GM18520 (cell line): ENCODE measurements around the gene SLC2A1.

ENCODE experiments used
- ATAC-seq: cut with Tn5 transposase; IDR thresholded peaks from one replicate; pipeline ENCODE4 v1.9.1; 2021; ENCODE audit not compliant: unreplicated experiment

SLC2A1 gene

GRCh38 chr1:42960566-42961311 lies 2.1 kb upstream of the SLC2A1 start:
- ATAC-seq, result no peak

GRCh38 chr1:42960122-42960390 lies 1.4 kb upstream of the SLC2A1 start:
- no peak for ATAC-seq

DNA sequence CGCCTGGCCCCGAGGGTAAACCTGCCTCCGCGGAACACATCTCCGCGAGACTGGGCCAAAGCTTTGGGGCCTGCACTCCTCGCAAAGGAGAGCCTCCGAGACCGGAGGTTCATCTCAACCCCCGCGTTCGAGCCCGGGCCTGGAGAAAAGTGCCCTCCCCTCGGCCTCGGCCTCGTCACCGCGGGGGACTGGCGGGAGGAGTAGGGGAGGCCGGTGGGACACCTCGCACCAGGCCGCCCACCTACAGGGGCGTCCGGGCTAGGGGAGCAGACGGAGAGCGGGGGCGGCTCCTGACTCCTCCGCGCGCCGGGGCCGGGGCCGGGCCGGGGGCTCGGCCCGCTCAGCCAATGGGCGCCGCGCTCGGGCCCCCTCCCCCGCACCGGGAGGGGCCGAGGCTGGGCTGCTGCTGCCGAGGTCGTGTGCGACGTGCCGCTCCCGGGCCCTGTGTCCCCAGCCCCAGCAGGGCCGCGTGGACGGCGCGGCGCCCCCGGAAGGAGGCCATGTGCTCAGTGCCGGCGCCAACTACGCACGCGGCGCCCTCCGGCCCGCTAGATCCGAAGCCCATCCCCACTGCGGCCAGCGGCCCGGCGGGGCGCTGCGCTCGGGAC lies 684 bp downstream of the SLC2A1 start:
- ATAC-seq, result peak; percentile 39

DNA sequence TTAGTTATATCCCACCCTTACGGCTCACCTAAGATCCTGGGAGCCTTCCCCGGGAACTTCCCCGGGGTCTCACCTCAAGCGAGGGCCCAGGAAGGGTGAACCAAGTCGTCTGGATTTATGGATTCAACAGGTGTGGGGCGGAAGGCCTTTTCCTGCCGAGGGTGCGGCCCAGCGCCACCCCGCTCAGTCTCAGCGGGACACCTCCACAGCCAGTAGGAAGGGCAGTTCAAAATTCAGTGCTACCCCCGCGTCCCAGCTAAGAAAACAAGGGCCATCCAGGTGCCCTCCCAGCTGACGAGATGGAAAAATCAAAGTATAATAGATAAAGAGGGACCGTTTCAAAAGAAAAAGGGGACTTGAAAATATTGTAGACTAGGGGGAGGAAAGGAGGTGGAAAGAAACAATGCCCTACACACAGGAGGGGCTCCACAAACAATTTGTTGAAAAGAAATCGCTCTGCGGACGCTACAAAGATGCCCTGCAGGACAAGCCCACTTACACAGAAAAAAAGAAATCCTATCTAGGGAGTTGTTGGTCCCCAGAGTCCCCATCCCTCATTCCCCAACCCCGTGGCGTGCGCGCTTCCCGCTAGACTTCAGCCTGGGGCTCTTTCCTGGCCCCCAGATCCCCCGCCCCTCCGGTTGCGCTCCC lies 1.3 kb downstream of the SLC2A1 start:
- no peak for ATAC-seq

DNA sequence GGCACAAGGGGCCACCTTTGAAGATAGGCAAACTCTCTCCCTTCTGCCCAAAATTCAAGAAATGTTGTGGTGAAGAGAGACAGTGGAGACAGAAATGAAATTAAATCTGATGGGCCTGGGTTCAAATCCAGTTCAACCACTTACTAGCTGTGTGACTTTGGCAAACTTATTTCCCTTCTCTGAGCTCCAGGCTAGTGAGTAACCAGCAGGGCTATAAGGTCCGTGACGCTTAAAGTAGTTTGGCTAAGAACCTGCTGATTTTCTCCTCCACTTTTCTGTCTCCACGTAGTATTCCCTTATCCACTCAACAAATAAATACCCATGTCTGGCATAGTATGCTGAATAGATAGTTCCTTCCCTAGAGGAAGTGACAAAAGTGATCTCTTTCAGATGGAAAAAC lies 1.9 kb downstream of the SLC2A1 start:
- no peak for ATAC-seq

GRCh38 chr1:42955311-42956063 lies 3.2 kb downstream of the SLC2A1 start:
- no peak for ATAC-seq

GRCh38 chr1:42953182-42954180 lies 5.2 kb downstream of the SLC2A1 start:
- no peak for ATAC-seq

DNA sequence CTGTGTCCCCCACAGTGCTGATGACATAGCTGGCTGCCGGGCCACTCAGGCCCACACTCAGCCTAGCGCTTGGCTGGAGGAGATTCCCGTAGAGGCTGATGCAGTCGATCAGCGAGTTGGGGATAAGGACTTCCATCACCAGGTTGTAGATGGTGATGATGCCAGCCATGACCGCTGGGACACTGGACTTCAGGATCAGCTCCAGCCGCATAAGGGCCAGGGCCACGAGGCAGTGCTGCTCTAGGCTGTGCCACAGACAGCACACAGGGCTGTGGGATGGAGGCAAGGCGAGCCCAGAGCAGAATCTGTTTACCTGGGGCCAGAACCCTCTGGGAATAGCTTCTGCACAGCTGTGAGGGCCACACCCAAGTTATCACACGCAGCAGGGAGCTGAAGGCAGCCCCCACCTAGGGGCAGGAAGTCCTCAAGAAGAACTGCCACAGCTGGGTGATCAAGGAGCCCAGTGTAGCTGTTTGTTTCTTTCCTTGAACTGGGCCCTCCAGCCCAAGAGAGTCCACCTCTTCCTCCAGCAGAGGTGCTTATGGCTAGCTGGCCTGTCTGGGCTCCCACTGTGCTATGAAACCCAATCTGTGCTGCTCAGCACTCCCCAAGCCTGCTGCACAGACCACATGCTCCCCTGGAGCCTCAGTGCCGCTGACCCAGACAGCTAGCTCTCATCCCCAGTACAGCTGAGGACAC lies 6.2 kb downstream of the SLC2A1 start:
- ATAC-seq, result no peak

- no peak for ATAC-seq
These were observed 7.1 kb downstream of the SLC2A1 start for GRCh38 chr1:42951588-42951987.

DNA sequence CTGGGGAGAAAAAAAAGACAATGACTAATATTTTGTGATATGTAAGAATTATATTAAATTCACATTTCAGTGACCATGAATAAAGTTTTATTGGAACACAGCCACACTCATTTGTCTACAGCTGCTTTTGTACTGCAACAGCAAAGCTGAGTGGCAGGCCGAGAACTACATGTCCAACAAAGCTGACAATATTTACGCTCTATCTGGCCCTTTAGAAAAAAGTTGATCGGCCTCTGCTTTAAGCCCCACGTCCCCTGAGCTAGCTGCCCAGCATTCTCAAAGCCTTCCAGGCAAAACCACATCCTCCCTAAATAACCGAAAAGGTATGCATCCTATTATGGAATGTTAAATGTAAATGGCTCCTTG lies 8.6 kb downstream of the SLC2A1 start:
- ATAC-seq, result no peak

DNA sequence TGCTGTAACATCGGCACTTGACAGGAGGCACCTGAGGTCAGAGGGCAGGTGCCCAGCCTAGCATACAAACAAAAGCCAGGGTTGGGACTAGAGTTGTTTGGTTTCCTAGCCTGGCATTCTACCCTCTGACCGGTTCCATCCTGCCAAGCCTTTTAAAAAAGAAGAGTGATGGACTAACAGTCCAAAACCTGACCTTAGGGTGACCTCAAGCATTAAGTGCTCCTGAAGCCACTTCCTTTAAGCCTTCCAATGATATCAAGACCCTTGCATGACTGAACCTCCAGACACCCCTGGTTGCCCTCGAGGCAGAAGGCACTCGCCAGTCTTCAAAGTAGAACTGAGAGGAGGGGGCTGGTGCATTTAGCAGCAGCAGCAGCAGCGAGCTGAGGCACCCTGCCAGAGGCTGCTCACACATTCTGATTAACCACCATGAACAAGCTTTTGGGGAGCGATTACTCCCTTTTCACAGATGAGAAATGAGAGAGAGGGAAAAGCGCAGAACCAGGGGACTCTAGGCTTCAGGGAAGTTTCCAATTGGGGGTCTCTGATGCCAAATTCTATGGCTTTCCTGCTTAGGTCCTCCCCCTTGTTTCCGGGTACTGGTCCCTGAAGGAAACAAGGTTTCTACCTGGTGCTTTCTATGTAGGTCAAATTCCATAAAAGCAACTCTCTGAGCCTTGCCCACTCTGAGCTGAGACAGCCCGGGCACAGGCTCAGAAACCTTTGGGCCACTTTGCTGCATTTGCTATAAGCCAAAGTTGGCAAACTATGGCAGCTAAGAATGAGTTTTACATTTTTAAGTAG lies 9.2 kb downstream of the SLC2A1 start:
- ATAC-seq, result no peak

GRCh38 chr1:42947965-42948732 lies 10.5 kb downstream of the SLC2A1 start:
- ATAC-seq, result no peak

GRCh38 chr1:42947117-42947516 lies 11.6 kb downstream of the SLC2A1 start:
- ATAC-seq, result no peak

DNA sequence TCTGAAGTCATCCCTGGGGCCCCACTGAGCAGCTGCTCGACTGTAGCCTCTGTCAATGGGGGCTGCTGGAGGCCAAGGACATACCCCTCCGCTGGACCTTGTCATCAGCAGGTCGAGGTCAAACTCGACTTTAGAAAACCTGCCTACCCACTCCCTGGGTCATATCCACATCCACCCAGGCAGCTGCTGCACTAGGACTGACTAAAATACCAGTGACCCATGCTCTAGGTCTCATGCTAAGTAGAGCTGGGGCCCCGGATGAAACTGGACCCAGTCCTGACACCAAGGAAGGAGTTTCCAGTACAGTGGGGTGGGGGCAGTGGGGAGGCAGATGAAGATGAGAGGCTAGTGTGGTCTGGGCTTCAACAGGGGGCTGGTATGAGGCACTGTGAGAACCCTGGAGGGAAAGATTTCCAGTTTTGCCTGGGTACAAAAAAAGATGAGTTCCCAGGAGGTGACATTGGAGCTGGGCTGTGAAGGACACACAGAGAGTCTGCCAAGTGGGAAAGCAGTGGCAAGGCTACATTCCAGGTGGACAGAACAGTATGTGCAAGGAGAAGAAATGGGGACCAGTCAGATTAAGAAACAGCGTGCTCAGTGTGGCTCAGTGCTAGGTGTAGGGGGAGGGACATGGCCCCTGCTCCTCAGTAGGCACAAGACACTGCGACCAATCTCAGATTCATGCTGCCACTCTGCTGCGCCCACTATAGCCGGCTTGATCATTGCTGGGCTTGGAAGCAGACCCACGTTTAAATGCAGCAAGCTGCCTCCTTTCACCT lies 12.4 kb downstream of the SLC2A1 start:
- no peak for ATAC-seq

DNA sequence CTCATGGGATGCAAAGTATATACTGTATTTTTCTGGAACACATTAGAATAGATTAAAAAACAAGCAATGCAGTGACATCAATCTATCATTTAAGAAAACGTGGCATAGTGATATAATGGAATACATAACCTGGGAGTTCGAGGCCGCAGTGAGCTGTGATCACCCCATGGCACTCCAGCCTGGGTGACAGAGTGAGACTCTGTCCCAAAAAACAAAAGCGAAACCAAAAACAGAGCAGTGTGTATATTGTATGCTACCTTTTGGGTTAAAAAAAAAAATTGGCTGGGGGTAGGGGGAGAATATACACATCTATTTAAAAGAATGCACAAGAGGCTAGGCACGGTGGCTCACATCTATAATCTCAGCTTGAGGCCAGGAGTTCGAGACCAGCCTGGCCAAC lies 13.5 kb downstream of the SLC2A1 start:
- ATAC-seq, result no peak

DNA sequence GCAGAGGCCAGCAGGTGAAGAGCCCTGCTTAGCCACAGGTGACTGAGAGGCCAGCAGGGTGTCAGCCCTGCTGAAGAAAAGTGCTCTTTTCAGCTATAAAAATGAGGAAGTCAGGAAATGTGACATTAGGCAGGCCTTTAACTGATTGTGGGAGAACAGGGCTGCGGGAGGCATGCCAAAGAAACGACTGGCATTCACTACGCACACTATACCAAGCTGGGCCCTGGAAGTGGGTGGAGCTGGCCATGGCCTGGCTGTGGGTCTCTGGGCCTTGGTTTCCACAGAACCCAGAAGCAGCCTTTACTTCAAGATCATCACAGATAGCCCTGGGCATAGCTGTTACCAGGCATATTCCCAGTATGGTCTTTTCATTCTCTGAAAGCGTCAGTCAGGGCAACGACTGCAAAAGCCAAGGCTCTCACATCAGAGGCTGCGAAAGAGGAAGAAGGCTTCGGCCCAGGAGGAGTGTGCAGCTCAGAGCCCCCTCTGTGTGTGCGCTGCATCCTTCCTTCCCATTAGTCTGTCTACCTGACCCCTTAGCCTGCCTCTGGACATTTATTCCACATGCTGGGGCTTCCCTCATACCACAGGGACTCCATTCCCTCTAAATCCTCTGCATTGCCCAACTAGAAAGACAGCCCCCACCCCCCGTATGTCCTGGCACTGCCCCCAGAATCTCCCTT lies 14.3 kb downstream of the SLC2A1 start:
- ATAC-seq, result no peak

GRCh38 chr1:42943728-42944127 lies 14.9 kb downstream of the SLC2A1 start:
- no peak for ATAC-seq
